ENCODE measurements around the gene TSC22D1.

Gene TSC22D1

GRCh38 chr13:44412346-44412935 is 163.7 kb downstream of the TSC22D1 start:
- Histone ChIP-seq H3K79me2 (ENCODE audit: insufficient read depth, low read length) (no peaks in the 10 kb centered on the region), H2AFZ (ENCODE audit: low read depth, low read length, severe bottlenecking) (no peak overlapping the region), H3K9ac (ENCODE audit: low read length) (no peak overlapping the region), H3K27me3 (ENCODE audit: low read length) (no peaks in the 10 kb centered on the region), H3K4me2 (ENCODE audit: low read depth, low read length, poor library complexity, severe bottlenecking) (no peak overlapping the region), H3K9me3 (ENCODE audit: insufficient read depth, low read length) (no peaks in the 10 kb centered on the region), H3F3A (ENCODE audit: insufficient read depth) (no peaks in the 10 kb centered on the region), H3K36me3 (ENCODE audit: low read length) (no peaks in the 10 kb centered on the region), H3K9me2 (replicated peaks; ENCODE audit: insufficient read depth, low read length) (no peaks in the 10 kb centered on the region), H3K27ac (ENCODE audit: low read depth, low read length) (no peak overlapping the region), H4K20me1 (ENCODE audit: low read depth, low read length) (no peaks in the 10 kb centered on the region), H3K4me3 (ENCODE audit: insufficient read depth, low read length, poor library complexity, severe bottlenecking) (no peak overlapping the region)
- no peak for TF ChIP-seq EZH2phosphoT487 (conservative IDR thresholded peaks at IDR 0.05; ENCODE audit: low read length)
- TF ChIP-seq, protein P1, sequence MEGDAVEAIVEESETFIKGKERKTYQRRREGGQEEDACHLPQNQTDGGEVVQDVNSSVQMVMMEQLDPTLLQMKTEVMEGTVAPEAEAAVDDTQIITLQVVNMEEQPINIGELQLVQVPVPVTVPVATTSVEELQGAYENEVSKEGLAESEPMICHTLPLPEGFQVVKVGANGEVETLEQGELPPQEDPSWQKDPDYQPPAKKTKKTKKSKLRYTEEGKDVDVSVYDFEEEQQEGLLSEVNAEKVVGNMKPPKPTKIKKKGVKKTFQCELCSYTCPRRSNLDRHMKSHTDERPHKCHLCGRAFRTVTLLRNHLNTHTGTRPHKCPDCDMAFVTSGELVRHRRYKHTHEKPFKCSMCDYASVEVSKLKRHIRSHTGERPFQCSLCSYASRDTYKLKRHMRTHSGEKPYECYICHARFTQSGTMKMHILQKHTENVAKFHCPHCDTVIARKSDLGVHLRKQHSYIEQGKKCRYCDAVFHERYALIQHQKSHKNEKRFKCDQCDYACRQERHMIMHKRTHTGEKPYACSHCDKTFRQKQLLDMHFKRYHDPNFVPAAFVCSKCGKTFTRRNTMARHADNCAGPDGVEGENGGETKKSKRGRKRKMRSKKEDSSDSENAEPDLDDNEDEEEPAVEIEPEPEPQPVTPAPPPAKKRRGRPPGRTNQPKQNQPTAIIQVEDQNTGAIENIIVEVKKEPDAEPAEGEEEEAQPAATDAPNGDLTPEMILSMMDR (IDR thresholded peaks at IDR 0.05; ENCODE audit: insufficient read depth, low read length, poor library complexity, severe bottlenecking): no peak

DNA sequence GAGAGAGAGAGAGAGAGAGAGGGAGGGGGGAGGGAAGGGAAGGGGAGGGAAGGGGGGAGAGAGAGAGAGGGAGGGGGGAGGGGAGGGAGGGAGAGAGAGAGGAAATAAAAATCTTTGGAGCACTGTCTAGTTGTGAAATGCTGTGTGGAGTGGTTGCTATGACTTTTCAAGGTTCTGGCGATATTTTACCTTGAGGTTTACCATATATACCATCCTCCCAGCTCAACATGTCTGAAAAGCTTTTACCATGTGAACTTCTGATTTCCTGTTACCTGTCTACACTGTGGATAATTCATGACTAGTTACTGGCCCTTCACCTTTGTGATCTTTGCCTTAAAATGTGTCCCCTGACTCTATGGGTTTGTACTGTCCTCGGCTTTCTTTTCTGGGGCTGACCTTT is 164.3 kb downstream of the TSC22D1 start:
- H3K9ac ChIP-seq (ENCODE audit: low read length): no peak overlapping the region
- H3K27me3 ChIP-seq (ENCODE audit: low read length): no peaks in the 10 kb centered on the region
- no peaks in the 10 kb centered on the region for H3K9me3 ChIP-seq (ENCODE audit: insufficient read depth, low read length)
- H4K20me1 ChIP-seq (ENCODE audit: low read depth, low read length): no peaks in the 10 kb centered on the region
- no peaks in the 10 kb centered on the region for H3K9me2 ChIP-seq (replicated peaks; ENCODE audit: insufficient read depth, low read length)
- no peak overlapping the region for H3K4me3 ChIP-seq (ENCODE audit: insufficient read depth, low read length, poor library complexity, severe bottlenecking)
- no peak overlapping the region for H3K4me2 ChIP-seq (ENCODE audit: low read depth, low read length, poor library complexity, severe bottlenecking)
- H3K27ac ChIP-seq (ENCODE audit: low read depth, low read length): no peak overlapping the region
- no peaks in the 10 kb centered on the region for H3K36me3 ChIP-seq (ENCODE audit: low read length)
- no peak for TF ChIP-seq EZH2phosphoT487 (conservative IDR thresholded peaks at IDR 0.05; ENCODE audit: low read length)
- TF ChIP-seq, protein P1 (IDR thresholded peaks at IDR 0.05; ENCODE audit: insufficient read depth, low read length, poor library complexity, severe bottlenecking): no peak
- H3F3A ChIP-seq (ENCODE audit: insufficient read depth): no peaks in the 10 kb centered on the region
- no peak overlapping the region for H2AFZ ChIP-seq (ENCODE audit: low read depth, low read length, severe bottlenecking)
- no peaks in the 10 kb centered on the region for H3K79me2 ChIP-seq (ENCODE audit: insufficient read depth, low read length)

- Histone ChIP-seq H3K9me2 (replicated peaks; ENCODE audit: insufficient read depth, low read length) (no peaks in the 10 kb centered on the region), H3K9ac (ENCODE audit: low read length) (no peak overlapping the region)
- TF ChIP-seq, protein P1 (IDR thresholded peaks at IDR 0.05; ENCODE audit: insufficient read depth, low read length, poor library complexity, severe bottlenecking): no peak
- no peak for TF ChIP-seq EZH2phosphoT487 (conservative IDR thresholded peaks at IDR 0.05; ENCODE audit: low read length)
Observed at GRCh38 chr13:44410328-44410859, 165.7 kb downstream of the TSC22D1 start.

More at GRCh38 chr13:44410328-44410859, 165.7 kb downstream of the TSC22D1 start:
- no peaks in the 10 kb centered on the region for H3K27me3 ChIP-seq (ENCODE audit: low read length)
- H3K79me2 ChIP-seq (ENCODE audit: insufficient read depth, low read length): no peaks in the 10 kb centered on the region
- no peak overlapping the region for H3K4me2 ChIP-seq (ENCODE audit: low read depth, low read length, poor library complexity, severe bottlenecking)
- no peak overlapping the region for H3K27ac ChIP-seq (ENCODE audit: low read depth, low read length)
- no peaks in the 10 kb centered on the region for H3K36me3 ChIP-seq (ENCODE audit: low read length)
- no peaks in the 10 kb centered on the region for H3F3A ChIP-seq (ENCODE audit: insufficient read depth)
- H3K4me3 ChIP-seq (ENCODE audit: insufficient read depth, low read length, poor library complexity, severe bottlenecking): no peak overlapping the region
- H3K9me3 ChIP-seq (ENCODE audit: insufficient read depth, low read length): no peaks in the 10 kb centered on the region
- H2AFZ ChIP-seq (ENCODE audit: low read depth, low read length, severe bottlenecking): no peak overlapping the region
- no peaks in the 10 kb centered on the region for H4K20me1 ChIP-seq (ENCODE audit: low read depth, low read length)

Data from SU-DHL-6 (cell line).